ENCODE measurements around the gene TMEM129. TPM values are rescaled to one million over a fixed set of nuclear protein-coding genes. Genes with fewer than 3 reads are reported as not detected.
A peak's percentile ranks its signal among the peaks of the same experiment; 100 is the strongest.
"Not testable (repeated sequence)": the region's sequence is repeated elsewhere in the genome, so short reads cannot be mapped to it uniquely, and the experiment has no call there.

Gene TMEM129
- total RNA-seq, 2 donors from 2014 or later, result 20.4 to 22.1 TPM

DNA sequence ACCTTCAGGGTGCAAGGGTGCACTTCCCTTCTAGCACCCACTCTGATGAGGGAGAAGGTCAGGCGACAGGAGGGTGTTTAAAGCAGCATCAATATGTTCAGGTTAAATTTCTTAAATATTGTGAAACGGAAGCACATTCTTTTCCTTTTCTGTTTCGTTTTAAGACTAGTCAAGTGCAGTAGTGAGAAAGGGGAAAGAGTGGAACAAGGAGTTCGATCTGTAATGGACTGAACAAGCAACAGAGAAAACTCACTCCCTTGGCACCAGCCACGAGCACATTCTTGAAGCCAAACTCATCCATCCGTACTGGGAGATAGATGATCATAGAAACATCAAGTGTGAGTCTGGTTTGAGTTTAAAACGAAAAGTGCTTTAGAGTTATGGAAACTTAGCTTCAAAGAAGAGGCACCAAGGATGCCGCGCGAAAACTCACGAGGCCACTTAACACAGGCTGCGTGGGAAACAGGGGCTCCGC lies 37.8 kb downstream of the TMEM129 start:
- H3K9me3 Mint-ChIP-seq, result no peaks in the 10 kb centered on the region

DNA sequence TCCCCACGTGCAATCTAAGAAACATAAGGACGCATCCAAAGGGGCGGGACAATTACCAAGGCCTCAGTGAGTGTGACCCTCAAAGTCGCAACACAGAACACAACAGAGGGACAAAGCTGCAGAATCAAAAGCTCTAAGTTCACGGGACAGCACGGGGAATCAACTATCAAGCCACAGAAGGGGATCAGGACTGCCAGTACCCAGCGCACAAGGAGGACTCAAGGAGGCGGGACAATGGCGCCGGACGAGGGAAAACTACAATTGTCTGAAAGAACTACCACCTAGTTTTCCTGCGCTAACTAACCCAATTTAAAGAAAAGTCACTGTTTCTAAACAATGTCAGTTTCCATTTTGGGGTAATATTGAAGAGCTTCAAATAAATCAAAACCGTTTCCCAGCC lies 38.3 kb downstream of the TMEM129 start:
- H3K4me3 Mint-ChIP-seq, result peak overlapping the region; percentile 86
- H3K27me3 Mint-ChIP-seq (ENCODE audit: low read depth), result no peaks in the 10 kb centered on the region
- H3K4me1 Mint-ChIP-seq (ENCODE audit: low read depth), result peaks cover 12% of the 10 kb centered on the region
- no peaks in the 10 kb centered on the region for H3K9me3 Mint-ChIP-seq
- no peak overlapping the region for H3K27ac Mint-ChIP-seq
- DNase-seq (no peak), ATAC-seq (replicated peaks in 1 of 2) (no peak)
- no peaks in the 10 kb centered on the region for H3K36me3 Mint-ChIP-seq (ENCODE audit: insufficient read depth in 2 of 2)

More for the DNA sequence above, 37.8 kb downstream of the TMEM129 start:
- H3K36me3 Mint-ChIP-seq (ENCODE audit: insufficient read depth in 2 of 2), result no peaks in the 10 kb centered on the region
- DNase-seq (no peak), ATAC-seq (replicated peaks in 1 of 2) (no peak)
- H3K4me1 Mint-ChIP-seq (ENCODE audit: low read depth), result peaks cover 12% of the 10 kb centered on the region
- H3K27ac Mint-ChIP-seq, result peak overlapping the region; percentile 35
- no peaks in the 10 kb centered on the region for H3K27me3 Mint-ChIP-seq (ENCODE audit: low read depth)
- peak overlapping the region; percentile 86 for H3K4me3 Mint-ChIP-seq

DNA sequence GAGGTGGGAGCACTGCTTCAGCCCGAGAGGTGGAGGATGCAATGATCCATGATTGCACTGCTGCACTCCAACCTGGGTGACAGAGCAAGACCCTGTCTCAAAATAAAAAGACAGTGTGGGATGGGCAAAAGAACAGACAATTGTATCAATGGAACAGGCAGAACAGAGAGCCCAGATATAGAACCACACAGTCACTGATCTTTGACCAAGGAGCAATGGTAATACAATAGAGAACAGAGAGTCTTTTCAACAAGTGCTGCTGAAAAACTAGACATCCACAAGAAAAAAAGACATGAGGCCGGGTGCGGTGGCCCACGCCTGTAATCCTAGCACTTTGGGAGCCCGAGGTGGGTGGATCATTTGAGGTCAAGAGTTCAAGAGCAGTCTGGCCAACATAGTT lies 42.9 kb downstream of the TMEM129 start:
- DNase-seq (no peak), ATAC-seq (replicated peaks in 1 of 2) (no peak)
- peaks cover 9% of the 10 kb centered on the region for H3K4me1 Mint-ChIP-seq (ENCODE audit: low read depth)
- no peak overlapping the region for H3K4me3 Mint-ChIP-seq
- no peaks in the 10 kb centered on the region for H3K36me3 Mint-ChIP-seq (ENCODE audit: insufficient read depth in 2 of 2)
- H3K9me3 Mint-ChIP-seq, result no peaks in the 10 kb centered on the region
- no peak overlapping the region for H3K27ac Mint-ChIP-seq
- H3K27me3 Mint-ChIP-seq (ENCODE audit: low read depth), result no peaks in the 10 kb centered on the region

- H3K36me3 Mint-ChIP-seq (ENCODE audit: insufficient read depth in 2 of 2), result no peaks in the 10 kb centered on the region
- no peak for ATAC-seq (replicated peaks in 1 of 2)
- H3K4me3 Mint-ChIP-seq, result no peak overlapping the region
- no peaks in the 10 kb centered on the region for H3K4me1 Mint-ChIP-seq (ENCODE audit: low read depth)
- no peaks in the 10 kb centered on the region for H3K27me3 Mint-ChIP-seq (ENCODE audit: low read depth)
- no peaks in the 10 kb centered on the region for H3K9me3 Mint-ChIP-seq
- no peak overlapping the region for H3K27ac Mint-ChIP-seq
- DNase-seq, result no peak
These were observed 44.3 kb downstream of the TMEM129 start for GRCh38 chr4:1676605-1677525.

GRCh38 chr4:1675802-1676137 lies 45.4 kb downstream of the TMEM129 start:
- no peak overlapping the region for H3K27ac Mint-ChIP-seq
- H3K4me1 Mint-ChIP-seq (ENCODE audit: low read depth), result no peaks in the 10 kb centered on the region
- H3K27me3 Mint-ChIP-seq (ENCODE audit: low read depth), result no peaks in the 10 kb centered on the region
- no peaks in the 10 kb centered on the region for H3K36me3 Mint-ChIP-seq (ENCODE audit: insufficient read depth in 2 of 2)
- ATAC-seq (replicated peaks in 1 of 2) (no peak), DNase-seq (no peak)
- no peaks in the 10 kb centered on the region for H3K9me3 Mint-ChIP-seq
- H3K4me3 Mint-ChIP-seq, result no peak overlapping the region

DNA sequence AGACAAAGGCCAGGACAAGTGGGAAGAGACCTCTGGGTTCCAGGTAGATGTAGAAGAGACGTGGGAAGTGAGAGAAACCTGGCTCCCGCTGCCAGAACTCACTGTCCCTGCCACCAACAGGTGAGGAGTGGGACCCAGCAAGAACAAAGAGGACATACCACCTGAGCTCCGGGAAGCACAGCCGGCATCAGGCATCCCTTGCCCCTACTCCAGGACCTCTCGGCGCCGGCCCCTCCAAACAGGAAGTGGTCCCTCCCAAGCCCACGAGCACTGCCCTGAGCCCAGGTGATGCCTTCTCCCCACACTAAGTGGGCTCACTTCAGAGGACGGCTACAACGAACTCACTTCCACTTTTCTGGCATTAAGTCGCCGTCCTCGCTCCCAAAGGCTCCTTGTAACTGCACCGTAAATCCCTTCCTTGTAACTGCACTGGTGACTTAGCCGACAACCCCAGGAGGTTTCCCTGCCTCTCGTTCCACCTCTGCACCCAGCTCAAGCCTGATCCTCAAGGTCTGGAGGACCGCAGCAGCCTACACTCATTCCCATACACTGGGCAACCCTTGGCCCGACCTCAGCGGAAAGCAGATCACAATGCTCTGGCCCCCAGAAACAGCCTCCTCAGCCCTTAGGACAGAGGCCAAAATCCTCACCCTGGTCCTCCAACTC lies 45.9 kb downstream of the TMEM129 start:
- Mint-ChIP-seq H3K4me3 (no peak overlapping the region), H3K9me3 (no peaks in the 10 kb centered on the region), H3K27ac (no peak overlapping the region), H3K4me1 (ENCODE audit: low read depth) (no peaks in the 10 kb centered on the region), H3K27me3 (ENCODE audit: low read depth) (no peaks in the 10 kb centered on the region), H3K36me3 (ENCODE audit: insufficient read depth in 2 of 2) (no peaks in the 10 kb centered on the region)
- ATAC-seq (replicated peaks in 1 of 2) (no peak), DNase-seq (no peak)

- no peaks in the 10 kb centered on the region for H3K36me3 Mint-ChIP-seq (ENCODE audit: insufficient read depth in 2 of 2)
- H3K9me3 Mint-ChIP-seq, result no peaks in the 10 kb centered on the region
- DNase-seq (no peak), ATAC-seq (replicated peaks in 1 of 2) (no peak)
- no peak overlapping the region for H3K4me3 Mint-ChIP-seq
- H3K27me3 Mint-ChIP-seq (ENCODE audit: low read depth), result no peaks in the 10 kb centered on the region
- no peaks in the 10 kb centered on the region for H3K4me1 Mint-ChIP-seq (ENCODE audit: low read depth)
- H3K27ac Mint-ChIP-seq, result no peak overlapping the region
These were observed 46.4 kb downstream of the TMEM129 start for GRCh38 chr4:1674682-1675081.

DNA sequence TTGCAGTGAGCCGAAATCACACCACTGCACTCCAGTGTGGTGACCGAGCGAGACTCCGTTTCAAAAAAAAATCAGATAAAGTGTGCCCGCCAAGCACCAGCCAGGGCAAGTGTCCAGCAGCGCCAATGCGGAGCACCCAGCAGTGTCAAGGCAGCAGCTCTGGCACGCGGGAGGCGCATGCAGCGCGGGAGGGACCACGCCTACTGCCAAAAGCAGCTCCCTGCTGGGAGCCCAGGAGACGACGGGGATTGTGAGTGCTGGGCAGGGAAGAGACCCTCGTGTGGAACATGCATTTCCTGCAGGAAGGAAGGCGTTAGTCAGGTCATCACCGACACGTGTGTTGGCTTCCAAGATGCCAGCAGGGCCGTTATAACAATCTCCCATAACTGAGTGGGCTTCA lies 47.5 kb downstream of the TMEM129 start:
- no peak for DNase-seq
- H3K27ac Mint-ChIP-seq, result no peak overlapping the region

GRCh38 chr4:1671011-1671410 lies 50.1 kb downstream of the TMEM129 start:
- H3K27me3 Mint-ChIP-seq (ENCODE audit: low read depth); H3K27ac Mint-ChIP-seq; H3K36me3 Mint-ChIP-seq (ENCODE audit: insufficient read depth in 2 of 2); H3K4me1 Mint-ChIP-seq (ENCODE audit: low read depth); ATAC-seq (replicated peaks in 1 of 2); DNase-seq; H3K4me3 Mint-ChIP-seq; H3K9me3 Mint-ChIP-seq: not testable (repeated sequence)

More for the DNA sequence above, 47.5 kb downstream of the TMEM129 start:
- H3K27me3 Mint-ChIP-seq (ENCODE audit: low read depth), result no peaks in the 10 kb centered on the region
- no peak overlapping the region for H3K4me3 Mint-ChIP-seq
- no peak for ATAC-seq (replicated peaks in 1 of 2)
- no peaks in the 10 kb centered on the region for H3K9me3 Mint-ChIP-seq
- H3K4me1 Mint-ChIP-seq (ENCODE audit: low read depth), result no peaks in the 10 kb centered on the region
- H3K36me3 Mint-ChIP-seq (ENCODE audit: insufficient read depth in 2 of 2), result no peaks in the 10 kb centered on the region

- ATAC-seq (replicated peaks in 1 of 2) (no peak), DNase-seq (no peak)
- no peak overlapping the region for H3K4me3 Mint-ChIP-seq
- H3K36me3 Mint-ChIP-seq (ENCODE audit: insufficient read depth in 2 of 2), result no peaks in the 10 kb centered on the region
- no peaks in the 10 kb centered on the region for H3K4me1 Mint-ChIP-seq (ENCODE audit: low read depth)
- H3K9me3 Mint-ChIP-seq, result no peaks in the 10 kb centered on the region
- no peak overlapping the region for H3K27ac Mint-ChIP-seq
- H3K27me3 Mint-ChIP-seq (ENCODE audit: low read depth), result no peaks in the 10 kb centered on the region
These were observed 50.8 kb downstream of the TMEM129 start for GRCh38 chr4:1670279-1670678.

DNA sequence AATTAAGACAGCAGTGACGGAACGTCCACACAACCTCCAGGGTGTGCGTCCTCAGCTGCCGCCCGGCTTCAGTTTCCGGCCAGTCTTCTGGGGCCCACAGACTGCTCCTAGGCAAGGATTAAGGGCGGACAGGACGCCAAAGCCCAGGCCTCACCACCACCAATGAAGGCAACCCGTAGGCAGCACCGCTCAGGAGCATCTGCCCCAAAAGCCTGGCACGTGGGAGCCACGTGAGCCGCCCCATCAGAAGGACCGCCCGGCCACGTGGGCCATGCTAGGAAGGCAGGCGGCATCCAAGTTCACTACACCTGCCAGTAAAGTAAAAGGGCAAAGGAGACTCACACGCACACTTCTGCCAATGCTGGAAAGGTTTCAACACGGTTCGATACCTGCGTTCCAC lies 51.3 kb downstream of the TMEM129 start:
- Mint-ChIP-seq H3K9me3 (no peaks in the 10 kb centered on the region), H3K27ac (no peak overlapping the region)

GRCh38 chr4:1669270-1669669 lies 51.9 kb downstream of the TMEM129 start:
- no peaks in the 10 kb centered on the region for H3K4me1 Mint-ChIP-seq (ENCODE audit: low read depth)
- no peak for ATAC-seq (replicated peaks in 1 of 2)
- H3K9me3 Mint-ChIP-seq, result no peaks in the 10 kb centered on the region

More for the DNA sequence above, 51.3 kb downstream of the TMEM129 start:
- no peak overlapping the region for H3K4me3 Mint-ChIP-seq
- H3K27me3 Mint-ChIP-seq (ENCODE audit: low read depth), result no peaks in the 10 kb centered on the region
- DNase-seq (no peak), ATAC-seq (replicated peaks in 1 of 2) (no peak)
- H3K36me3 Mint-ChIP-seq (ENCODE audit: insufficient read depth in 2 of 2), result no peaks in the 10 kb centered on the region
- no peaks in the 10 kb centered on the region for H3K4me1 Mint-ChIP-seq (ENCODE audit: low read depth)

DNA sequence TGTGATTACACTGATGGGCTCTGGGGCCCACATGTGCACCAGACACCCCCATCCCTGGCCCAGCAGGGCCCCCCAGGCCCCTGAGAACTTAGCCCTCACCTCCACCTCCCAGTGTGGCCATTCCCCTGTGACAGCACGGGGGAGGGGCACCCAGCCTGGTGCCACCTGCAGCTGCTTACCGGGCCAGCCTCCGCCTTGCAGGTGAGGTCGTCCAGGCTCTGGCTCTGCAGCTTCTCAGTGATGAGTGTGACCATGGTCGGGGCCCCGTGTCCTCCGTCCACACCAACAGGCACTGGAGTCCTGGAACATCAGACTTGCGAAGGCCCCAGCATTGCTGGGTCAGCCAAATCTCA lies 52.7 kb downstream of the TMEM129 start:
- no peak overlapping the region for H3K4me3 Mint-ChIP-seq
- no peaks in the 10 kb centered on the region for H3K4me1 Mint-ChIP-seq (ENCODE audit: low read depth)
- no peaks in the 10 kb centered on the region for H3K9me3 Mint-ChIP-seq
- H3K36me3 Mint-ChIP-seq (ENCODE audit: insufficient read depth in 2 of 2), result no peaks in the 10 kb centered on the region
- no peaks in the 10 kb centered on the region for H3K27me3 Mint-ChIP-seq (ENCODE audit: low read depth)
- ATAC-seq (replicated peaks in 1 of 2), result no peak
- DNase-seq, result no peak
- H3K27ac Mint-ChIP-seq, result no peak overlapping the region

More at GRCh38 chr4:1669270-1669669, 51.9 kb downstream of the TMEM129 start:
- H3K4me3 Mint-ChIP-seq, result no peak overlapping the region
- DNase-seq, result no peak
- H3K27me3 Mint-ChIP-seq (ENCODE audit: low read depth), result no peaks in the 10 kb centered on the region
- H3K27ac Mint-ChIP-seq, result no peak overlapping the region
- H3K36me3 Mint-ChIP-seq (ENCODE audit: insufficient read depth in 2 of 2), result no peaks in the 10 kb centered on the region
